Measurements from ENCODE around the gene MPEG1.

Gene MPEG1

DNA sequence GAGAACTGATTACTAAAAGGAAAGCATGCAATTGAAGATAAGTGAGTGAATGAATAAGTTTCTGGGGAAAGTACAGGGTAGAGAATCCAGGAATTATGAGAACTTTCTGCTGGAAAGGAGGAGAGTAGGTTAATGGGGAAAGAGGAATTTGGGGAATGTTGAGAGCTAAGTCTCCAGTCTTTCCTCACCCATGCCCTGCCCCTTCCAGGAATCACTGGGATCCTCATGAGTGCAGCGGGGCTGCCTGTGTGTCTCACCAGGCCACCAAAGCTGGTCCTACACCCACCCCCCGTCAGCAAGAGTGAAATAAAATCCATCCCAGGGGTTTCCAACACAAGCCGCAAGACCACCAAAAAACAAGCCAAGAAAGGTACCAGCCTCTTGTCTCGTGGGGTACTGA, 23.8 kb downstream of the MPEG1 start:
- no peak for DNase-seq (ENCODE audit: low read depth in 2 of 3, low spot score in 2 of 3)

DNA sequence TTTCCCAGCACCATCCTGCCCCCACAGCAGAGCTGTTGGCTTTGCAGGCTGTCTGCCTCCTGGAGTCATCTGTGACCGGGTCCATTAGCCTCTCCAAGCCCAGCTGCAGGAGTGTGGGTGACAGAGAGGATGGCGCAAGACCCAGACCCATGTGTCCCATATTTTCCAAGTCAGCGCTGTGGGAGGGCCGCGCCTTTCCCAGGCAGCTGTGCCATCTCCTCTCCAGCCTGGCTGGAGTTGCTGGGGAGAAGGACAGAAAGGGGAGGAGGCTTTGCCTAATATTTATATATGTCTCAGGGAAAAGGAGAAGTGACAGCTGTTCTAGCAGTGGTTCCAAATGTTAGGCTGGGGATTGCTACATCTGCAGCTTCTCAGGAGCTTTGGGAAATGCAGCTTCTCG, 25.1 kb downstream of the MPEG1 start:
- DNase-seq (ENCODE audit: low read depth in 2 of 3, low spot score in 2 of 3), result no peak

DNA sequence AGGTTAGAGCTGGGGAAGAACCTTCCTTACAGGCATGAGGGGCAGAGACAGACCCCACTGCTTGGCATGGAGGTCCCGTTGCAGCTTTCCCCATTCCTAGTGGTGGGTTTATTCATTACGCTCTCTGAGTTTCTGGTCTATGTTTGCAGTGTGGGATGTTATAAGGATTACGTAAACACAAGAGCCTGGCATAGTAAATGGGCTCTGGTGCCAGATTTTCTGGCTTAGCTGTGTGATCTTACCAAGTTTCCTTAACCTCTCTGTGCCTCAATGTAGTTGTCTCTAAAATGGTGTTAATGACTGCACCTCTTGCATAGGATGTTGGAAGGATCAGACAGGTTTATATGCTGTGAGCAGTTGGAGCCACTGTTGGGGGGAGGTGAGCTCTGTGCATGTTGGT, 25.7 kb downstream of the MPEG1 start:
- no peak for DNase-seq (ENCODE audit: low read depth in 2 of 3, low spot score in 2 of 3)

DNA sequence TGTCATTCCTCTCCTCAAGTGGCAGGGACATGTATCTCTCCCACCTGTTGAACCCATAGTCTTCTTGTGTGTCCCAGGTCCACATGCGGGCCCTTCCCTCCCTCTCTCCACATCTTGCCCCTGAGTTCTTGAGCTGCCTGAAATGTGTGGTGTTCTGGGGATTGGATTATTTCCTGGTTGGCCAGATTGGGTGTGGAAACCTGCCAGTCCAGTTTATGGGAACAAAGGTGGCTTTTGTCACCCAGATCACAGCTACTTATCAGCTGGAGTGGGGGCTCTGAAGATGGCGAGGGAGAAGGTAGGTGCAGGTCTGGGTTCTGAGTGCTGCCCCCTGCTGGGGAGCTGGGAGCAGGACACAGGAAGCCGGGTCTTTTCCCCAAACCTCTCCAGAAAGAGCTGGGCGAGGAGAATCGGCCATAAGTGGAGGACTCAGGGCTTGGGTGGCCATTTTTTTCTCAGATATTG, 26.6 kb downstream of the MPEG1 start:
- peak in 1 of 3 experiments; percentile 46 for DNase-seq (ENCODE audit: low read depth in 2 of 3, low spot score in 2 of 3)

DNA sequence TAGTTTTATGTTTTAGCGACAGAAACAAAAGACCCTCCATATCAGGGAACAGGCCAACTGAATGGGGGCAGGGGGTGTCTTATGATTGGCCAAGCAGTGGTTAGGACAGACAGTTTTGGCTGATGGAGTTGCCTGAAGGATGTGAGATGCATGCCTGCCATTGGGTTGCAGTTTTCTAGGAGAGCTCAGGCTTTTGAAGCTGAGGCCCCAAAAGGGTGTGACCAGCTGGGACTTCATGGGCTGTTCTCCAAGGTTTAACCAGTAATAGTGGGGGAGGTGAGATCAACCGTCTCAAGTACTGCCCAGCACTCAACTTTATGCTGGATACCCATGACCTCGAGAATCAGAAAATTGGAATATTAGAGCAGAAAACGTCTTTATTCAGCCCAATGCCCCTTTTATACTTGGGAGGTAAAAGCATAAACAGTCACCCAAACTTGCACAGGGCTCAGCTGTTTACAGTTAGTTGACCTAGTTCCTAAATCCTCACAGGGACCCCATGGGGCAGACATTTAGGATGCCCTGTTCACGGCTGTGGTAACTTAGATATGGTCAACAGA, 27.3 kb downstream of the MPEG1 start:
- DNase-seq (ENCODE audit: low read depth in 2 of 3, low spot score in 2 of 3), result no peak

DNA sequence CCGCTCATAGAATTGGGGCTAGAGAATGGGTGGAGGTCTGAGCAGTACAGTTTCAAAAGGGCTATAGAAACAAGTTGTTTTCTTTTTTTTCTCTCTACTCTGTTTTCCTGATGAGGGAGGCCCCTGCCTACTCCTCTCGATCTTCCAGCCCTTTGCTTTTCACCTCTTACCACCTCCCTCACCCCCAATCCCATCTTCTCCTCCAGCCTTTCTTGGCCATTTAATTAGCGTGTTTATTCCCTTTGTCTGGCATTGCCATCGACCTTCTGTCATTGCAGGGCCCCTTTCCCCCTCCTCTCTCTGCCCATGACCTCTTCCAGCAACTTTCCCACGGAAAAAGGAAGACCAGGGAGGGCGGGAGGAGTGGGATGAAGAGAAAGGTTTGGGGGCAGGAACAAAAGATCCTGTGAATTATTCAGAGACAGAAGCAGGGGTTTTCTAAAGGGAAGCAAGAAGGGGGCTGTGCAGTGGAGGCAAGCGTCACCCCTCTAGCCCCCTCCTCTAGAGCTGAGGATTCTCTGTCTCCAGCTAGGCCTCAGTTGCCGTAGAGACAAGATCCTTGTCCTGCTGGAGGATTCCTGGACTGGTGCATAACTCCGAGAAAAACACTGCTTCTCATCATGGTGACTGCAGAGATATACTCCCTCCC, 27.9 kb downstream of the MPEG1 start:
- DNase-seq (ENCODE audit: low read depth in 2 of 3, low spot score in 2 of 3), result no peak

DNA sequence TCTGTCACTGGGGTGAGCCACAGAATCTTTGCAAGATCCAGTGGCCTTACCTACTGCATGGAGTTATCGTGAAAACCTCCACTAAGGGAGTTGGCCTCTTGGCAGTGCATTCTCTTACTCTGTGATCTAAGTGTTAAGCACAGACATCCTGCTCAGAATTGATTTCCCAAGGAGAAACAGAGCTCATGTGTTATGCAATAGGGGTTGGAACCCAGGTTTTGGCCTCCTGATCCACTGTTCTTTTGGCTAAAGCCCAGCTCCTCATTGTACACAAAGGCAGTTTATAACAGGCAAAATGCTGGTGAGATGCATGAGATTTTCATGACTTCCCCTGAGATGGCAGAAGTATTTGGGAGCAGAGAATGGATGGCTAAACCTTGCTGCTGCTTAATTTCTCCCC, 29.0 kb downstream of the MPEG1 start:
- no peak for DNase-seq (ENCODE audit: low read depth in 2 of 3, low spot score in 2 of 3)

DNA sequence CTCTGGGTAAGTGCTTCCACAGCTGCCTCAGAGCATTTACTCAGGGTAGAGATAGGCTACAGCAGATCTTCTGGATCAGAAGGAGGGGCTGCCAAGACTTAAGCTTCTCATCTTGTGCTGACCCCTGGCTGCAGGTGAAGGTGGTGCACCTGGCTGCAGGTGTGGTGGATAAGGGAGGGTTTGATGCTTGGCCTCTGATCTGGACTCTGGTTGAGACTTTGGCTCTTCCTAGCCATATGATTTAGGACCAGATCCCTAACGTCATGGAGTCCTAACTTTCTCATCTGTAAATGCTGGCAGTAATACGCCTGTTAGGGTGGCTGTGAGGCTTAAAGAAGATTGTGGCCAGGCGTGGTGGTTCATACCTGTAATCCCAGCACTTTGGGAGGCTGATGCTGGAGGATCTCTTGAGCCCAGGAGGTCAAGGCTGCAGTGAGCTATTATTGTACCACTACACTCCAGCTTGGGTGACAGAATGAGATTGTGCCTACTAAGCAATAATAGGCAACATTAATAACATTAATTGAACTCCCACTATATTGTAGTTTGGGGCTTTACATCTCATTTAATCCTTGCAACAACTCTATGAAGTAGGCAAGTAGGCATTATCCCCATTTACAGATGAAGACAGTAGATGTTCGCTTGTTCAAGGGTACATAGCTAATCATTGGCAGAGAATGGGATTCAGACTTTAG, 30.1 kb downstream of the MPEG1 start:
- no peak for DNase-seq (ENCODE audit: low read depth in 2 of 3, low spot score in 2 of 3)

DNA sequence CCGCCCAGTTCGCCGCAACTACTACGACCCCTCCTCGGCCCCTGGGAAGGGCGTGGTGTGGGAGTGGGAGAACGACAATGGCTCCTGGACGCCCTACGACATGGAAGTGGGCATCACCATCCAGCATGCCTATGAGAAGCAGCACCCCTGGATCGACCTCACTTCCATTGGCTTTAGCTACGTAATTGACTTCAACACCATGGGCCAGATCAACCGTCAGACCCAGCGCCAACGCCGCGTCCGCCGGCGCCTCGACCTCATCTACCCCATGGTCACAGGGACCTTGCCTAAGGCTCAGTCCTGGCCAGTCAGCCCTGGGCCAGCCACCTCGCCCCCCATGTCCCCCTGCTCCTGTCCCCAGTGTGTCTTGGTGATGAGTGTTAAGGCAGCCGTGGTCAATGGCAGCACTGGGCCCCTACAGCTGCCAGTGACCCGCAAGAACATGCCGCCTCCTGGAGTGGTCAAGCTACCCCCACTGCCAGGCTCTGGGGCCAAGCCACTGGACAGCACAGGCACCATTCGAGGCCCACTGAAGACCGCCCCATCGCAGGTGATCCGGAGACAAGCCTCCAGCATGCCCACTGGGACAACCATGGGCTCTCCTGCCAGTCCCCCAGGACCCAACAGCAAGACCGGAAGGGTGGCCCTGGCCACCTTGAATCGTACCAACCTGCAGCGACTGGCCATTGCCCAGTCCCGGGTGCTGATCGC, 30.8 kb downstream of the MPEG1 start:
- DNase-seq (ENCODE audit: low read depth in 2 of 3, low spot score in 2 of 3), result no peak

DNA sequence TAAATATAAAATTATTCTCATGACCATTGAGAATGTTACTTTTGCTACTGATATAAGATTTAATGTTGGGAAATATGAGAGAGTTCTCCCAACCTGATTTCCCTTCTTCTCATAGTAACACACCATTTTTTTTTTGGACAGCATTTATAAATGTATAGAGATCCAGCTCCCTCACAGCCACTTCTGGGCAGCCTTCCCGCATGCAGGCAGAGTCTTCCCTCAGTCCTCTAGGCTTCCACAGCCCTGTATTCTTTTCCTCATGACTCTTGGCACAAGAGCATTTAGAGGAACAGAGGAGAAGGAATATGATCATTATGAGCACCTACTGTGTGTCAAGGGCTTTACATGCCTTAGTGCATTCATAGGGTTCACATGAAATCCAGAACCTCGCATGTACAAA, 31.8 kb downstream of the MPEG1 start:
- DNase-seq (ENCODE audit: low read depth in 2 of 3, low spot score in 2 of 3), result no peak

DNA sequence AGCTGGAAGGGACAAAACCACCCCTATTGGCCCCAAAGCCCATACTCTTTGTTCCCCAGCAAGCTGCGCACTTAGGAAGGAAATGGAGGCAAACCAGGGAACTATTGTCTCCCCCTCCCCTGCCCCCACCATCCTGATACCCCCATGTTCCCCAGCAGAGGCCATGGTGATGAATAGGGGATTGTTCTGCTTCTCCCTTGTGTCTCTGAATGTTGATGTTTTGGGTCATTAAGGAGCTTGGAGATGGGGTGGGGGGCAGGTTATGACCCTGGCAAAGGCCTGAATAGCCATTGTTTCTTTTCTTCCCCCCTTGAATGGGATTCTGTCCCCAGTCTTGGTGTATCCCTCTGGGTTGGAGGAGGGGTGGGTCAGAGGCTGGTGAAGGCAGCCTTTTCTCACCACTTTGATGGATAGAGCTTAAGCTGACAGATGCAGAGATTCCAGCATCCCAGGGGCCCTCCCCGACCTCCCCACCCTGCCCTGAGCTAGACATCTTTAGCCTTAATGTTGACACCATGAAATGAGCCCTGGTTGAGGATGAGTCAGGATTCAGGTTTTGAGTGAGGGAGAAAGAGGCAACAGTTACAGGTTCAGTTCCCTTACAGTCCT, 32.5 kb downstream of the MPEG1 start:
- no peak for DNase-seq (ENCODE audit: low read depth in 2 of 3, low spot score in 2 of 3)

GRCh38 chr11:59179121-59179520, 33.6 kb downstream of the MPEG1 start:
- no peak for DNase-seq (ENCODE audit: low read depth in 2 of 3, low spot score in 2 of 3)

- no peak for DNase-seq (ENCODE audit: low read depth in 2 of 3, low spot score in 2 of 3)
These were observed 34.3 kb downstream of the MPEG1 start for GRCh38 chr11:59178402-59178801.

- DNase-seq (ENCODE audit: low read depth in 2 of 3, low spot score in 2 of 3), result no peak
These were observed 36.4 kb downstream of the MPEG1 start for GRCh38 chr11:59176330-59176729.

DNA sequence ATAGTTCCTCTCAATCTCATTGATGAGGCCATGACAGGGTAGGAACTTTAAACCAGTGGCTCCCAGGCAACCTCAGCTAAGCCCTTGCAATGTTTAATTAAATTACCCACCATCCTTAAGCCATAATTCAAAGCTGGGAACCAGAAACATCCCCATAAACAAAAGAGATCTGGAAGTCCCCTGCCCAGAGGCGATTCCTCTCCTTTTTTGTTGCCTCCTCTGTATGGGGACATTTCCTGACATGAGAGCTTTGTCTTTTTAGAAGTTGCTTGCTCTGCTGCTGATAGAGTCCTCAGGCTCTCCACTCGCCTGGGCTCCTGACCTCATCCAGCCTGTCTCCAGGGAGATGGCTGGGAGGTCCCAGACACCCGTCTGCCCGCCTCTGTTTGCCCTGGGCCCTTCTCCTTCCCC, 37.6 kb downstream of the MPEG1 start:
- DNase-seq (ENCODE audit: low read depth in 2 of 3, low spot score in 2 of 3), result no peak

GRCh38 chr11:59174664-59175033, 38.1 kb downstream of the MPEG1 start:
- DNase-seq (ENCODE audit: low read depth in 2 of 3, low spot score in 2 of 3), result no peak

DNA sequence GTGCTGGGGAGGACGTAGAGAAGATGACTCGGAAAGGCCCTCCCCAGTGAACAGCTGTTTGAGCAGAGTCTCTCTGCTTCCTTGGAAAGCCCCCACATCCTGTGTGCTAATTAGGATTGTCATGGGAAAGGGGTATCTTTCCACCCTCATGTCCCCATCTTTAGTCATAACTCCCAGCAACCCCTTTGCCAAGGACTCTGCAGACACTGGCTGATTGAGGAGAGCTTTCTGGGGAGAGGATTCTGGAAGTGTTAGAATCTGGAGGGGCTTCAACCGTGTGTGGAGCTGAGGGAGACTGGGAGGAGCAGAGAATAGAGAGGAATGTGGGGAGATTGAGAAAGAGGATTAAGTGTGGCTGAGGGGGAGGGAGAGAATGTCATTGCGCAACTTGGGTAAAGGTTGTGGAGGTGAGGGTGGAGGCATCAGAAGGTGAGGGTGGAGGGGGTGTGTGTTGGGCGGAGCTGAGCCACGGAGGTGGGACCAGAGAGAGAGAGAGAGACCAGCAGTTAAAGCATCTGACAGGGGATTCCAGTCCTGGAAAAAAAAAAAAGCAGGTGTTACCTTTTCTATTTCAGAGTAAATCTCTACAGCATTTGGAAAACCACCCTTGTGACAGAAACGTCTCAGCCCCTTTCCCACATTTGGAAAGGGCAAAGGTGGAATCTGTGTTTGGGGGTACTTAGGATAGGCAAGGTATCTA, 38.6 kb downstream of the MPEG1 start:
- no peak for DNase-seq (ENCODE audit: low read depth in 2 of 3, low spot score in 2 of 3)

GRCh38 chr11:59173080-59173963, 39.4 kb downstream of the MPEG1 start:
- DNase-seq (ENCODE audit: low read depth in 2 of 3, low spot score in 2 of 3), result no peak

- no peak for DNase-seq (ENCODE audit: low read depth in 2 of 3, low spot score in 2 of 3)
These were observed 40.2 kb downstream of the MPEG1 start for GRCh38 chr11:59172345-59173079.

All from activated CD8-positive, alpha-beta memory T cell treated with anti-CD3 and anti-CD28 coated beads for 48 hours (primary cell).